Urinary bladder (tissue), 4 donors: ENCODE data around the gene FNDC3B. TPM values are rescaled to one million over a fixed set of nuclear protein-coding genes. Genes with fewer than 3 reads are reported as not detected.

ENCODE experiments used
- DNase-seq: peaks from one replicate; pipeline ENCODE4 v3.0.0-alpha.2; 2015; ENCODE audit errors: extremely low spot score
- H3K27ac ChIP-seq: one replicate; pipeline ENCODE4 v1.5.1; 2013; ENCODE audit warnings: low read depth, mild to moderate bottlenecking, moderate library complexity
- H3K36me3 ChIP-seq: one replicate; pipeline ENCODE4 v1.6.1; 2013; ENCODE audit warnings: mild to moderate bottlenecking, moderate library complexity; ENCODE audit not compliant: insufficient read depth
- H3K4me1 ChIP-seq: one replicate; pipeline ENCODE4 v1.6.1; 2013; ENCODE audit warnings: mild to moderate bottlenecking, moderate library complexity; ENCODE audit not compliant: insufficient read depth
- H3K4me3 ChIP-seq: one replicate; pipeline ENCODE4 v1.5.1; 2013; ENCODE audit warnings: low read depth, low read length
- WGBS: extraction: QIAGEN DNeasy Blood & Tissue Kit; methylation state at CpG from one replicate; pipeline ENCODE4 v1.1.7; 2013; 5-methylcytosine and 5-hydroxymethylcytosine counted together
- polyA plus RNA-seq: library from polyadenylated mRNA; stranded (reverse); fragments of 200-250 nt; gene quantifications from one replicate; pipeline ENCODE4 v1.2.3, GENCODE V29; 2013
- total RNA-seq: library from RNA; depleted of rRNA; stranded (reverse); fragments of >200 nt; gene quantifications from one replicate; pipeline ENCODE4 v1.2.3, GENCODE V29; 2014
- donor health status: healthy with polysubstance abuse.
- donor health status: healthy.

Gene FNDC3B
- total and polyA plus RNA-seq, 2 donors, result 22.0 to 228 TPM

GRCh38 chr3:172119266-172119969 is 80.0 kb downstream of the FNDC3B start:
- H3K27ac ChIP-seq, result no peak overlapping the region
- H3K4me1 ChIP-seq, result no peaks in the 10 kb centered on the region
- H3K4me3 ChIP-seq, result no peak overlapping the region
- H3K36me3 ChIP-seq, result no peaks in the 10 kb centered on the region
- whole genome bisulfite sequencing, result 64% methylated on average over 7 of the region's 7 CpGs
- no peak for DNase-seq

DNA sequence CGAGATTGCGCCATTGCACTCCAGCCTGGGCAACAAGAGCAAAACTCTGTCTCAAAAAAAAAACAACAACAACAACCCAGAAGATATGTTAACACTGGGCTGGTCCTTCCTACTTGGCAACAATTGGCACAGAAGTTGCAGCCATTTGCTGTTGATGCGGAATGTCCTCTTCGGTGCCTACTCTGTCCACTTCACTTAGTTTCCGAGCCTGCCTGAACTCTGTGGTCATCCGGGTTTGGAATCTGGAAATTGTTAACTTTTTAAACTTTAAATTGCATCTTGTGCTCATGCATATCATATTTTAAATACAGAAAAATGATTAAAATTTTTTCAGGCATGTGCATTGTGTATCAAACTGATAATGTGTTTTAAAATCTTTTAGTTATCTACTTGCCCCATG is 81.5 kb downstream of the FNDC3B start:
- Histone ChIP-seq H3K27ac (no peak overlapping the region), H3K4me1 (no peaks in the 10 kb centered on the region), H3K36me3 (no peaks in the 10 kb centered on the region), H3K4me3 (no peak overlapping the region)
- WGBS, result 93% methylated on average over 6 of the region's 6 CpGs
- DNase-seq, result no peak

DNA sequence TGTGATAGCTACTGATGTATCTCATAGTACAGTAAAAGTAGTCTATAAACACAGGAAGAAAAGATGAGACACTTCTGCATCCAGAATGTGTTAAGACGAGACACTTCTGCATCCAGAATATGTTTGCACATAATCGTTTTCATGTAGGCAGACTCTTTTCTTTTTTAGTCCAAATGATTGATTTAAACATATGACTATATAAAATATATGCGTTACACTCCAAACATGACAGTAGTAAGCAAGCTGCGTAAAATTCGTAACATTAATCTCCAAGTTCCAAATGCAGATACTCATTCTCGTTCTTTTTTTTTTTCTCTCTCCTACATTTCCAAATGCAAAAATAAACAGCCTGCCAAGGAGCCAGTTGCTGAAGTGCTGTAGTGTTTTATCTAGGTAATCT is 82.6 kb downstream of the FNDC3B start:
- no peak for DNase-seq
- no peak overlapping the region for H3K4me3 ChIP-seq
- no peaks in the 10 kb centered on the region for H3K4me1 ChIP-seq
- WGBS, result 42% methylated on average over 6 of the region's 6 CpGs
- H3K36me3 ChIP-seq, result no peaks in the 10 kb centered on the region
- no peak overlapping the region for H3K27ac ChIP-seq

DNA sequence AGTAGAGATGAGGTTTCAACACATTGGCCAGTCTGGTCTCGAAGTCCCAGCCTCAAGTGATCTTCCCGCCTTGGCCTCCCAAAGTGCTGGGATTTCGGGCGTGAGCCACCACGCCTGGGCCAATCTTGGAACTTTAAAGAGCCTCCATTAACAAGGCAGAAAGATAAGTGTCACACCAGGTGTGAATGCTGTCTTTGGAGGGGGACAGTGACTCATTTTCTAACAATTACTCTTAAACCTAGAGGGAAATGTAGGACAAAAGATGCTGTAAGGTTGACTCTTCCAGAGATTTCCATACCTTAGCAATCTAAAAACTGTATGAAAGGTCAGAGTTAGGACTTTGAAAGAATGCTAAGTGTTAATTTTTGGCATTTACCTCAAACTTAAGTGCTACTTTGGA is 84.9 kb downstream of the FNDC3B start:
- WGBS, result 98% methylated on average over 5 of the region's 5 CpGs

DNA sequence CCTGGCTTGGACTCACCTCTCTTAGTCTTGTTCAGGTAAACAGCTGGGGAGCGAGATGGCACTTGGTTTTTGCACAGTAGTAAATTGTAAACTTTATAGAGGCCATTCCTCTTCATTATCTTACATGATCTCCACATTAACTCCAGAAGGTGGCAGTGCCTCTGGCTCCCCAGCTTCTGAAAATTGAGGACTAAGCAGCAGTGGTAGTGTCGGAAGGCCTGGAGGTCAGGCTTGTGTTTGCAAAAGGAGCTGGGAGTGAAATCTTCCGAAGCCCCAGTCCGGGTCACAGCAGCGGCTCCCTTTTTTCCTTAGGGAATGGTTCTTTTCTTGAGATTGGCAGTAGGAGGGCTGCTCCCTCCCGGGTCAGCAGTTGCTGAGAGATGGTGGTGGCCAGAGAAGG is 85.7 kb downstream of the FNDC3B start:
- peak overlapping the region; percentile 13 for H3K27ac ChIP-seq
- DNase-seq, result no peak
- H3K4me1 ChIP-seq, result peaks cover 2% of the 10 kb centered on the region

More for the DNA sequence above, 84.9 kb downstream of the FNDC3B start:
- DNase-seq, result no peak
- Histone ChIP-seq H3K36me3 (no peaks in the 10 kb centered on the region), H3K4me1 (peaks cover 2% of the 10 kb centered on the region), H3K4me3 (no peak overlapping the region), H3K27ac (no peak overlapping the region)

DNA sequence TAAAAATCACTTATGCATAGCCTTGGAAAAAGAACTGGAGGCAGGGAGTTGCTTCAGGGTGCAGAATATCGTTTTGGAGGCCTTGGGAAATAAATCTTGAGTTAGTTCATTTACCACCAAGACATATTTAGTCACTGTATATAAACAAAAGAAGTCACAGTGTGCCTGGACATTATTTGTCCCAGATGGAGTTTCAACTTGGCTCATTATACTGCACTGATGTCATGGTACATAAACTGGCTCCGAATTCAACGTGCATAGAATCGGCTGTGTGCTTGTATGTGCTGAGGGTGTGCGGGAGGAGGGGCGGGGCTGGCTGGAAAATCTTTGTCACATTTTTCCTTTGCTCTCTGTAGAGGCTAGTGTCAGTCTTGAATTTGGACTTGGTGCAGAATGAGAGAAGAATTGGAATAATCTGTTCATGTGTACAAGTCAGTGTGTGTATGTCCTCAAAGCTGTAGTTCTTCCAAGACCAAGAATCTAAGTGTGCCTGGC is 86.6 kb downstream of the FNDC3B start:
- peaks cover 2% of the 10 kb centered on the region for H3K4me1 ChIP-seq
- no peak overlapping the region for H3K4me3 ChIP-seq
- no peaks in the 10 kb centered on the region for H3K36me3 ChIP-seq
- H3K27ac ChIP-seq, result no peak overlapping the region
- WGBS, result 18% methylated on average over 6 of the region's 6 CpGs
- no peak for DNase-seq

More for the DNA sequence above, 85.7 kb downstream of the FNDC3B start:
- no peak overlapping the region for H3K4me3 ChIP-seq
- WGBS, result 90% methylated on average over 6 of the region's 6 CpGs
- H3K36me3 ChIP-seq, result no peaks in the 10 kb centered on the region

GRCh38 chr3:172126741-172127140 is 87.4 kb downstream of the FNDC3B start:
- 45% methylated on average over 3 of the region's 3 CpGs for WGBS
- Histone ChIP-seq H3K4me1 (peaks cover 2% of the 10 kb centered on the region), H3K4me3 (no peak overlapping the region), H3K36me3 (no peaks in the 10 kb centered on the region), H3K27ac (peak overlapping the region; percentile 70)
- DNase-seq, result no peak

- Histone ChIP-seq H3K4me3 (no peak overlapping the region), H3K27ac (no peak overlapping the region), H3K4me1 (peaks cover 2% of the 10 kb centered on the region), H3K36me3 (no peaks in the 10 kb centered on the region)
- 85% methylated on average over 2 of the region's 2 CpGs for WGBS
- DNase-seq, result no peak
These were observed 87.8 kb downstream of the FNDC3B start for GRCh38 chr3:172127141-172127540.

DNA sequence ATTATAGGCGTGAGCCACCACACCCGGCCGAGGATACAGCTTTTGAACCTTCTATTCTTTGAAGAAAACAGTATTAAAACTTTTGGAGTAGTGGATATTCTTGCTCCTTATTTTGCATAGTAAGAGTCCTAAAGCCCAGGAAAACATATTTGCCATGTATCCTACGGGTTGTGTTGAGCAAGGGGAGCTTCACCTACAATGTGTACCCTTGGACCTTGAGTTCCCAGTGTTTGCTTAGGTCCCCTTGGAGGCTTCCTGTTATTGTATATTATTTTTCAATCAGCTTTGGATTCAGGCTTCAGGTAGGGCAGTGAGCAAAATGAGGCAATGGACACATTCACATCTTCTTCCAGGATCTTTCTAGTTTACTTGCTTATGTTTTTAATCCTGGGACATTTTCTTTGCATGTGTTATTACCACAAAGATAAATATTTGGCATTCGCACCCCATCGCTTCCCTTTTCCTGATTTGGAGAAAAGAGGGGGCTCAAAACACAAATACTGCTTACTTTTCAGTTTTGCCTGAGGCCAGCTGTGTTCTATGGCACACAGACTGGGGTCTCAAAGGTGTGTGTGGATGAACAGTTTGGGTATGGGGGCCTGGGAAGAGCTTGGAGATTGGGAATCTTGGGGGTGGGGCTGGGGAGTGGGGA is 88.7 kb downstream of the FNDC3B start:
- no peaks in the 10 kb centered on the region for H3K36me3 ChIP-seq
- peak overlapping the region; percentile 16 for H3K27ac ChIP-seq
- no peak for DNase-seq
- 91% methylated on average over 6 of the region's 6 CpGs for WGBS
- peaks cover 2% of the 10 kb centered on the region for H3K4me1 ChIP-seq
- no peak overlapping the region for H3K4me3 ChIP-seq

- no peaks in the 10 kb centered on the region for H3K36me3 ChIP-seq
- H3K27ac ChIP-seq, result peak overlapping the region; percentile 39
- no peak for DNase-seq
- no peak overlapping the region for H3K4me3 ChIP-seq
- WGBS, result 96% methylated on average over 9 of the region's 9 CpGs
- H3K4me1 ChIP-seq, result peaks cover 2% of the 10 kb centered on the region
These were observed 89.5 kb downstream of the FNDC3B start for GRCh38 chr3:172128858-172129257.

DNA sequence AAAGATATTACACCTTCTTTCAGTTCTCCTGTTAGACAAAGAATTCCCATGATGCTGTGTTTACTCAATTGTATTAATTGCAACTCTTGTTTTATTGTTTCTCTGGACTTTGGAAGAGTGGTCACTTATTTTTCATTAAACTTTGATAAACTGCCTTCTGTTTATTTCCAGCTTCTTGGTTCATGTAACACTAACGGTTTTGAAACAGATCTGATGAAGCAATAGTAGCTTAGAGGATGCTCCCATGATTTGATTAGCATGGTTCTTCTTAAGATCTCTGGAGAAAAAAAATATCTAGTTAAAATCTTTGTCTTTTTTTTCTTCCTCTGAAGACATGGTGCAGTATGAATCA is 90.1 kb downstream of the FNDC3B start:
- WGBS, result 37% methylated on average over 1 of the region's 1 CpG
- H3K36me3 ChIP-seq, result no peaks in the 10 kb centered on the region
- peaks cover 2% of the 10 kb centered on the region for H3K4me1 ChIP-seq
- H3K4me3 ChIP-seq, result no peak overlapping the region
- peak overlapping the region; percentile 48 for H3K27ac ChIP-seq
- no peak for DNase-seq

- Histone ChIP-seq H3K36me3 (no peaks in the 10 kb centered on the region), H3K4me1 (peaks cover 2% of the 10 kb centered on the region)
- 51% methylated on average over 16 of the region's 16 CpGs for WGBS
These were observed 90.7 kb downstream of the FNDC3B start for GRCh38 chr3:172129850-172130716.

GRCh38 chr3:172130717-172131050 is 91.3 kb downstream of the FNDC3B start:
- peaks cover 2% of the 10 kb centered on the region for H3K4me1 ChIP-seq
- no peak for DNase-seq
- no peak overlapping the region for H3K4me3 ChIP-seq
- H3K27ac ChIP-seq, result peak overlapping the region; percentile 72
- 89% methylated on average over 2 of the region's 2 CpGs for WGBS
- H3K36me3 ChIP-seq, result no peaks in the 10 kb centered on the region

More at GRCh38 chr3:172129850-172130716, 90.7 kb downstream of the FNDC3B start:
- peak; percentile 64 for DNase-seq
- peak overlapping the region; percentile 72 for H3K27ac ChIP-seq
- H3K4me3 ChIP-seq, result no peak overlapping the region
